ENCODE data around the gene CCL16. TPM values are rescaled to one million over a fixed set of nuclear protein-coding genes. Genes with fewer than 3 reads are reported as not detected.
"Not testable (repeated sequence)": the region's sequence is repeated elsewhere in the genome, so short reads cannot be mapped to it uniquely, and the experiment has no call there.

The CCL16 gene
- polyA plus RNA-seq (2013, experiment 1 of 2) = not detected
- not detected for polyA plus RNA-seq (2013, experiment 2 of 2)

DNA sequence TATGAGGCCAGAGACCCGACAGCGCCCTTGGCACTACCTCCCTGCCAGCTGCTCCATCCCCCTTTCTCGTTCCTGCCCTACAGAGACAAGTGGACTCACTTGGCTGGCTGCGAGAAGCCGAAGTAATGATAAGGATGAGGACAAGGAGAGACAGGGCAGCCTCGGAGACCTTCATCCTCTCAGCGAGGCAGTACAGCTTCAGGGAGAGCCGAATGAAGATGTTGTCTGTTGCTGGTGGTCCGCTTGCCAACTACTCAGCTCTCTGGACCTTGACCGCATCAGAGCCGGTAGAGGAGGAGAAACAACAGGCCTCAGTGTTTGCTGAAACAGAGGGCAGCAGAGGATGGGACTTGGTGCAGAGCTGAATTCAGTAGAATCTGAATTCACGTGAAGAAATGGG, at the start of gene CCL16:
TSS of gene CCL16 (minus strand) at position 252 of the 400 bp plus-strand sequence. CDS start at position 175, 77 bp downstream.
- H3K4me1 ChIP-seq (ENCODE audit: control insufficient read depth, insufficient read depth, low read length, poor library complexity, severe bottlenecking) = no peaks in the 10 kb centered on the region
- no peak within 1 kb of the TSS for H3K27ac ChIP-seq (ENCODE audit: low read depth, low read length, severe bottlenecking)
- H3K9me3 ChIP-seq (ENCODE audit: control insufficient read depth, low read length) = no peaks in the 10 kb centered on the region
- no peak within 1 kb of the TSS for H3K4me3 ChIP-seq (ENCODE audit: extremely low read depth, insufficient read depth, low read length, poor library complexity, severe bottlenecking)
- whole genome bisulfite sequencing, 2 experiments (ENCODE audit: insufficient coverage in 2 of 2) = 92 to 95% methylated on average over 8 to 10 of the region's 12 CpGs
- H3K36me3 ChIP-seq (ENCODE audit: control insufficient read depth, insufficient read depth, low read length) = no peaks in the 10 kb centered on the region

DNA sequence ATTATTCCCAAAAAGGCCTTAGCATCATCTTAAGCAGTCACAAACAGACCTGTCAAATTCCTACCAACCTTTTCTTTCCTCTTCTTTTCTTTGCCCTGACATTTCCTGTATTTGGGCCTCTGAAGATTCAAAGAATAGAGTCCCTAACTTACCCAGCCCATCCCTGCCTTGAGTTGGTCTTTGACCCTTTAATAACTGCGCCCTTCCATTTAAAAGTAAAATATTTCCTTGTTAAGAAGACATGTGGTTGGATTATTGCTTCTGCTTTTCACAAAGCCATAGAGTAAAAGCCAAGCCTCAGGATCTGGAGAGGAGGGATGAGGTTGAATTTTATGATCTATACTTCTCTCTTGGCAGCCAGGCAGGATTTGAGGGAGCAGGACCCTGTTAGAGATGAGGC, 49.7 kb upstream of the CCL16 start:
- Histone ChIP-seq H3K4me3 (ENCODE audit: extremely low read depth, insufficient read depth, low read length, poor library complexity, severe bottlenecking) (no peak overlapping the region), H3K9me3 (ENCODE audit: control insufficient read depth, low read length) (no peaks in the 10 kb centered on the region), H3K4me1 (ENCODE audit: control insufficient read depth, insufficient read depth, low read length, poor library complexity, severe bottlenecking) (no peaks in the 10 kb centered on the region), H3K36me3 (ENCODE audit: control insufficient read depth, insufficient read depth, low read length) (no peaks in the 10 kb centered on the region), H3K27ac (ENCODE audit: low read depth, low read length, severe bottlenecking) (no peak overlapping the region)
- WGBS, 2 experiments (ENCODE audit: insufficient coverage in 2 of 2) = no CpG with 5 or more reads among the region's 1 CpG

GRCh38 chr17:36027761-36028160, 46.5 kb upstream of the CCL16 start:
- H3K4me3 ChIP-seq (ENCODE audit: extremely low read depth, insufficient read depth, low read length, poor library complexity, severe bottlenecking) = no peak overlapping the region
- 79 to 83% methylated on average over 3 of the region's 4 CpGs for WGBS, 2 experiments (ENCODE audit: insufficient coverage in 2 of 2)
- H3K9me3 ChIP-seq (ENCODE audit: control insufficient read depth, low read length) = no peaks in the 10 kb centered on the region
- H3K27ac ChIP-seq (ENCODE audit: low read depth, low read length, severe bottlenecking) = no peak overlapping the region
- no peaks in the 10 kb centered on the region for H3K36me3 ChIP-seq (ENCODE audit: control insufficient read depth, insufficient read depth, low read length)
- no peaks in the 10 kb centered on the region for H3K4me1 ChIP-seq (ENCODE audit: control insufficient read depth, insufficient read depth, low read length, poor library complexity, severe bottlenecking)

DNA sequence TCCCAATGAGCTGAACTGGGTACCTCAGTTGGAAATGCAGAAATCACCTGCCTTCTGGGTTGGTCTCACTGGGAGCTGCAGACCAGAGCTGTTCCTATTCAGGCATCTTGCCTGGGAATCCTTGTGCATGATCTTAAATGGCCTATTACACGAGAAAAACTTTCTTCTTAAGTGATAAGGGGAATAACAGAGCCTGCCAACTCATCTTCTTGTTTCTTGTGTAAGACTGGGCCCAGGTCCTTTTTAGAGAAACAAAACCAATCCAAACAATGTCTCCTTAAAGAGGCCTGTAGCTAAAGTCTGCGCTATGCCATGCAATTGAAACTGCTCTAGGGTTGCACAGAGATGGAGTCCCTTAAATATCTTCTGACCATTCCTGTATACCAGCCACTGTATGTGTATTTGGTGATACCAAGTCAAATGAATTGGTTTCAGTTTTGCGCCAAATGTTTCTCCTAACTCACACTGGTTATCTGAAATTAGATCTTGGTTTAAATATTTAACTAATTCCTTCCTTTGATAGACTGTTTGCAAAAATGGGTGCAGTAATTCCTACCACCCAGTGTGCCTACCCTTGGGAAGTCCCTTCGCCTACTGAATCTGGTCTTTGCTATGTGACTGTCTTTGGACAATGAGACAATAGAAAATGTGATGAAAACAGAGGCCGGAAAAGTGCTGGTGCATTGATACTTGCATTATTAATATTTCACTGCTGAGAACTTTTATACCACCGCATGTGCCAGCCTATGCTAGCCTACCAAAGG, 43.0 kb upstream of the CCL16 start:
- Histone ChIP-seq H3K27ac (ENCODE audit: low read depth, low read length, severe bottlenecking) (no peak overlapping the region), H3K36me3 (ENCODE audit: control insufficient read depth, insufficient read depth, low read length) (no peaks in the 10 kb centered on the region), H3K4me3 (ENCODE audit: extremely low read depth, insufficient read depth, low read length, poor library complexity, severe bottlenecking) (no peak overlapping the region), H3K9me3 (ENCODE audit: control insufficient read depth, low read length) (no peaks in the 10 kb centered on the region), H3K4me1 (ENCODE audit: control insufficient read depth, insufficient read depth, low read length, poor library complexity, severe bottlenecking) (no peaks in the 10 kb centered on the region)
- 84 to 100% methylated on average over 1 to 2 of the region's 6 CpGs for WGBS, 2 experiments (ENCODE audit: insufficient coverage in 2 of 2)

DNA sequence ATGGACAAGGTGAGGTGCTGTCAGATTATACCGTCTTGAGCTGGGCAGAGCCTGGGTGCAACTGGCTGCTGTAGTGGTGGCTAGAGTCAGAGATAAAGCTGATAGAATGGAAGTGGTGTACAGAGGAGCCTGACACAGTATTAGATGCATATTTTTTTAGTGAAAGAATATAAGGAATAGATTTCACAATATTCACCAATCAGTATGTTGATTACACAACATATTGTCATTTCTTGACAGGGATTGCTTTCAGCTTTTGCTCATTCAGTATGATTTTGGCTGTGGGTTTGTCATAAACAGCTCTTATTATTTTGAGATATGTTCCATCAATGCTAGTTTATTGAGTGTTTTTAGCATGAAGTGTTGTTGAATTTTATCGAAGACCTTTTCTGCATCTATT, 38.1 kb upstream of the CCL16 start:
- no peaks in the 10 kb centered on the region for H3K36me3 ChIP-seq (ENCODE audit: control insufficient read depth, insufficient read depth, low read length)
- 84 to 94% methylated on average over 2 of the region's 2 CpGs for WGBS, 2 experiments (ENCODE audit: insufficient coverage in 2 of 2)
- H3K9me3 ChIP-seq (ENCODE audit: control insufficient read depth, low read length) = no peaks in the 10 kb centered on the region
- H3K4me3 ChIP-seq (ENCODE audit: extremely low read depth, insufficient read depth, low read length, poor library complexity, severe bottlenecking) = no peak overlapping the region
- no peak overlapping the region for H3K27ac ChIP-seq (ENCODE audit: low read depth, low read length, severe bottlenecking)
- H3K4me1 ChIP-seq (ENCODE audit: control insufficient read depth, insufficient read depth, low read length, poor library complexity, severe bottlenecking) = no peaks in the 10 kb centered on the region

GRCh38 chr17:36017799-36018198, 36.5 kb upstream of the CCL16 start, which contains the start of gene CCL23:
CCL23 (minus strand) TSS chr17:36017972; CDS start chr17:36017897, 75 bp downstream.
- Histone ChIP-seq H3K4me3 (ENCODE audit: extremely low read depth, insufficient read depth, low read length, poor library complexity, severe bottlenecking) (no peak within 1 kb of the TSS), H3K36me3 (ENCODE audit: control insufficient read depth, insufficient read depth, low read length) (no peaks in the 10 kb centered on the region), H3K27ac (ENCODE audit: low read depth, low read length, severe bottlenecking) (no peak within 1 kb of the TSS), H3K9me3 (ENCODE audit: control insufficient read depth, low read length) (no peaks in the 10 kb centered on the region), H3K4me1 (ENCODE audit: control insufficient read depth, insufficient read depth, low read length, poor library complexity, severe bottlenecking) (no peaks in the 10 kb centered on the region)
- 63 to 71% methylated on average over 4 to 5 of the region's 6 CpGs for WGBS, 2 experiments (ENCODE audit: insufficient coverage in 2 of 2)

GRCh38 chr17:36016555-36016954, 35.3 kb upstream of the CCL16 start:
- no peak overlapping the region for H3K27ac ChIP-seq (ENCODE audit: low read depth, low read length, severe bottlenecking)
- no peak overlapping the region for H3K4me3 ChIP-seq (ENCODE audit: extremely low read depth, insufficient read depth, low read length, poor library complexity, severe bottlenecking)
- no peaks in the 10 kb centered on the region for H3K4me1 ChIP-seq (ENCODE audit: control insufficient read depth, insufficient read depth, low read length, poor library complexity, severe bottlenecking)
- H3K9me3 ChIP-seq (ENCODE audit: control insufficient read depth, low read length) = peaks cover 7% of the 10 kb centered on the region
- no CpG with 5 or more reads among the region's 2 CpGs for WGBS, 2 experiments (ENCODE audit: insufficient coverage in 2 of 2)
- H3K36me3 ChIP-seq (ENCODE audit: control insufficient read depth, insufficient read depth, low read length) = no peaks in the 10 kb centered on the region

GRCh38 chr17:36015895-36016294, 34.6 kb upstream of the CCL16 start:
- WGBS, 2 experiments (ENCODE audit: insufficient coverage in 2 of 2) = 93 to 100% methylated on average over 2 of the region's 4 CpGs
- not testable (repeated sequence) for H3K4me3 ChIP-seq (ENCODE audit: extremely low read depth, insufficient read depth, low read length, poor library complexity, severe bottlenecking); H3K9me3 ChIP-seq (ENCODE audit: control insufficient read depth, low read length); H3K27ac ChIP-seq (ENCODE audit: low read depth, low read length, severe bottlenecking); H3K4me1 ChIP-seq (ENCODE audit: control insufficient read depth, insufficient read depth, low read length, poor library complexity, severe bottlenecking); H3K36me3 ChIP-seq (ENCODE audit: control insufficient read depth, insufficient read depth, low read length)

DNA sequence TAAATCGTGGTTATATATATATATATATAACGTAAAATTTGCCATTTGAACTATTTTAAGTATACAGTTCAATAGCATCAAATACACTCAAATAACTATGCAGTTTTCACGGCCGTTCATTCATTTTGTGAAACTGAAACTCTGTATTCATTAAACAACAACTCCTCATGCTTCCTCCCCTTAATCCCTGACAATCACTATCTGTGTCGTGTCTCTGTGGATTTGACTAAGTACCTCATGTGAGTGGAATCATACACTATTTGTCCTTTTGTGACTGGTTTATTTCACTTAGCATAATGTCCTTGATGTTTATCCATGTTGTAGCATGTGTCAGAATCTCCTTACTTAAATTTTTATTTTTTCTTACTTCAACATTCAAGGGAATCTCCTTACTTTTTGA, 33.6 kb upstream of the CCL16 start:
- no peak overlapping the region for H3K27ac ChIP-seq (ENCODE audit: low read depth, low read length, severe bottlenecking)
- no peaks in the 10 kb centered on the region for H3K36me3 ChIP-seq (ENCODE audit: control insufficient read depth, insufficient read depth, low read length)
- no peaks in the 10 kb centered on the region for H3K4me1 ChIP-seq (ENCODE audit: control insufficient read depth, insufficient read depth, low read length, poor library complexity, severe bottlenecking)
- WGBS, 2 experiments (ENCODE audit: insufficient coverage in 2 of 2) = 82 to 94% methylated on average over 2 to 3 of the region's 5 CpGs
- H3K4me3 ChIP-seq (ENCODE audit: extremely low read depth, insufficient read depth, low read length, poor library complexity, severe bottlenecking) = no peak overlapping the region
- peaks cover 8% of the 10 kb centered on the region for H3K9me3 ChIP-seq (ENCODE audit: control insufficient read depth, low read length)

GRCh38 chr17:36011201-36011600, 29.9 kb upstream of the CCL16 start:
- 67 to 100% methylated on average over 1 of the region's 2 CpGs for WGBS, 2 experiments (ENCODE audit: insufficient coverage in 2 of 2)
- no peak overlapping the region for H3K4me3 ChIP-seq (ENCODE audit: extremely low read depth, insufficient read depth, low read length, poor library complexity, severe bottlenecking)
- peaks cover 8% of the 10 kb centered on the region for H3K9me3 ChIP-seq (ENCODE audit: control insufficient read depth, low read length)
- H3K27ac ChIP-seq (ENCODE audit: low read depth, low read length, severe bottlenecking) = no peak overlapping the region
- no peaks in the 10 kb centered on the region for H3K4me1 ChIP-seq (ENCODE audit: control insufficient read depth, insufficient read depth, low read length, poor library complexity, severe bottlenecking)
- H3K36me3 ChIP-seq (ENCODE audit: control insufficient read depth, insufficient read depth, low read length) = no peaks in the 10 kb centered on the region

GRCh38 chr17:36008998-36009665, 27.8 kb upstream of the CCL16 start:
- peaks cover 8% of the 10 kb centered on the region for H3K9me3 ChIP-seq (ENCODE audit: control insufficient read depth, low read length)
- no peaks in the 10 kb centered on the region for H3K4me1 ChIP-seq (ENCODE audit: control insufficient read depth, insufficient read depth, low read length, poor library complexity, severe bottlenecking)
- H3K4me3 ChIP-seq (ENCODE audit: extremely low read depth, insufficient read depth, low read length, poor library complexity, severe bottlenecking) = no peak overlapping the region
- no peaks in the 10 kb centered on the region for H3K36me3 ChIP-seq (ENCODE audit: control insufficient read depth, insufficient read depth, low read length)
- WGBS, 2 experiments (ENCODE audit: insufficient coverage in 2 of 2) = 69 to 72% methylated on average over 5 to 8 of the region's 14 CpGs
- no peak overlapping the region for H3K27ac ChIP-seq (ENCODE audit: low read depth, low read length, severe bottlenecking)
